IMR-90 (cell line): ENCODE measurements around the gene PAF1.

ENCODE experiments used
- CEBPB ChIP-seq: IDR thresholded peaks from 2 replicates; pipeline ENCODE4 v1.6.1; 2012; ENCODE audit warnings: low read depth, low read length, improper control_type of control experiment
- CTCF ChIP-seq: conservative IDR thresholded peaks from 2 replicates; pipeline ENCODE4 v1.5.1; 2012; ENCODE audit warnings: mild to moderate bottlenecking, low read depth, low read length, improper control_type of control experiment
- POLR2A ChIP-seq: IDR thresholded peaks from 2 replicates; pipeline ENCODE4 v1.6.1; 2012; ENCODE audit warnings: mild to moderate bottlenecking, low read depth, low read length

DNA sequence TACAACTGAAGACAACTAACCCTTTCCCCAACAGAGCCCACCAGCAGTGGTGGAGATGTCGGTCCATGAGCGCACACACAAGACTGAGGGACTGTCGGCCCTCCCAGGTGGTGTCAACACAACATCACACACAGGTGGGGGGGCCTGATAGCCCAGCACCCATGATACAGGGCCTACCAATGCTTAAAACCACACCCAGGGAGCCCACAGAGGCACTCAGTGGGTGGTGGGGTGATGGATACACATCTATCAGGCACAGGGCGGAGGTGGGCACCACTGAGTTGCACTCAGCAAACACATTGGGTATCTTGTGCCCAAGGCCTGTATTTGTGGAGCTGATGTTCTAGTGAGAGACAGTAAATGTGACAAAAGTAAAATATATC lies 8.8 kb upstream of the PAF1 start:
- TF ChIP-seq POLR2A (no peak), CTCF (no peak), CEBPB (no peak)
